Stimulated activated CD4-positive, alpha-beta T cell treated with anti-CD3 and anti-CD28 coated beads, Interleukin-1b, Interleukin-23, amount 100 ng/mL, for 4 hours (primary cell): Measurements from ENCODE around the gene HTATSF1.

Experiments
- DNase-seq, 2 donors: peaks; one replicate each; pipeline ENCODE4 v3.0.0-alpha.2; 2020; ENCODE audit warnings: low read depth in 2 of 2

Gene HTATSF1, protein sequence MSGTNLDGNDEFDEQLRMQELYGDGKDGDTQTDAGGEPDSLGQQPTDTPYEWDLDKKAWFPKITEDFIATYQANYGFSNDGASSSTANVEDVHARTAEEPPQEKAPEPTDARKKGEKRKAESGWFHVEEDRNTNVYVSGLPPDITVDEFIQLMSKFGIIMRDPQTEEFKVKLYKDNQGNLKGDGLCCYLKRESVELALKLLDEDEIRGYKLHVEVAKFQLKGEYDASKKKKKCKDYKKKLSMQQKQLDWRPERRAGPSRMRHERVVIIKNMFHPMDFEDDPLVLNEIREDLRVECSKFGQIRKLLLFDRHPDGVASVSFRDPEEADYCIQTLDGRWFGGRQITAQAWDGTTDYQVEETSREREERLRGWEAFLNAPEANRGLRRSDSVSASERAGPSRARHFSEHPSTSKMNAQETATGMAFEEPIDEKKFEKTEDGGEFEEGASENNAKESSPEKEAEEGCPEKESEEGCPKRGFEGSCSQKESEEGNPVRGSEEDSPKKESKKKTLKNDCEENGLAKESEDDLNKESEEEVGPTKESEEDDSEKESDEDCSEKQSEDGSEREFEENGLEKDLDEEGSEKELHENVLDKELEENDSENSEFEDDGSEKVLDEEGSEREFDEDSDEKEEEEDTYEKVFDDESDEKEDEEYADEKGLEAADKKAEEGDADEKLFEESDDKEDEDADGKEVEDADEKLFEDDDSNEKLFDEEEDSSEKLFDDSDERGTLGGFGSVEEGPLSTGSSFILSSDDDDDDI

DNA sequence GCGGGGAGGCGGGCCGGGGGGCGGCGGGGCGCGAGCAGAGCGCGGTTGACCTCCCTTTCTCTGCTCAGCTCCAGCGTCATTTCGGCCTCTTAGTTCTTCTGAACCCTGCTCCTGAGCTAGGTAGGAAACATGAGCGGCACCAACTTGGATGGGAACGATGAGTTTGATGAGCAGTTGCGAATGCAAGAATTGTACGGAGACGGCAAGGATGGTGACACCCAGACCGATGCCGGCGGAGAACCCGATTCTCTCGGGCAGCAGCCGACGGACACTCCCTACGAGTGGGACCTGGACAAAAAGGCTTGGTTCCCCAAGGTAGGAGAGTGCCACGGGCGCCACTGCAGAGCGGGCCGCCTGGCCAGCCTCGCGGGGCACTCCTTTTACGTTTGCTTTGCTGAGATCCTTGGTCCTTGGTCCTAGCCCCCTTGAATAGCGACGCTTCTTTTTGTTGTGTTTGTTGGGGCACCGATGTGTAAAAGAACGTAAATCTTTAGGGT, at the start of gene HTATSF1:
Gene HTATSF1 (plus strand): TSS at position 37 of the 497 bp plus-strand sequence. CDS start 93 bp downstream, at position 130.
- no peak for DNase-seq

DNA sequence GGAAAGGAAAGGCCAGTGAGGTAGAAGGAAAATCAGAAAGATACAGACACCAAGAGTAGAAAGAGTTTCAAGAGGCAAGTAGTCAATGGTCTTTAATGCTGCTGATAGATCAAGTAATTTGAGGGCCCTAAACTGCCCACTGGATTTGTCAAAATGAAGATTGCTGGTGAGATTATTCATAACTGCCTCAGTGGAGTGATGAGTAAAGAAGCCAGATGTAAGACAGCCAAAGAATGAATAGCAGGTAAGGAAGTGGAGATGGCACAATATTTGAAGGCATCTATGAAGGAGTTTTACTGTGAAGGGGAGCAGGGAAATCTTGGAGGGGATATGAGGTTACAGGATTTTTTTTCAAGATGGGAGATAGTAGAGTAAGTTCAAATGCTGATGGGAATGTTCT, 49.4 kb upstream of the HTATSF1 start:
- no peak for DNase-seq

DNA sequence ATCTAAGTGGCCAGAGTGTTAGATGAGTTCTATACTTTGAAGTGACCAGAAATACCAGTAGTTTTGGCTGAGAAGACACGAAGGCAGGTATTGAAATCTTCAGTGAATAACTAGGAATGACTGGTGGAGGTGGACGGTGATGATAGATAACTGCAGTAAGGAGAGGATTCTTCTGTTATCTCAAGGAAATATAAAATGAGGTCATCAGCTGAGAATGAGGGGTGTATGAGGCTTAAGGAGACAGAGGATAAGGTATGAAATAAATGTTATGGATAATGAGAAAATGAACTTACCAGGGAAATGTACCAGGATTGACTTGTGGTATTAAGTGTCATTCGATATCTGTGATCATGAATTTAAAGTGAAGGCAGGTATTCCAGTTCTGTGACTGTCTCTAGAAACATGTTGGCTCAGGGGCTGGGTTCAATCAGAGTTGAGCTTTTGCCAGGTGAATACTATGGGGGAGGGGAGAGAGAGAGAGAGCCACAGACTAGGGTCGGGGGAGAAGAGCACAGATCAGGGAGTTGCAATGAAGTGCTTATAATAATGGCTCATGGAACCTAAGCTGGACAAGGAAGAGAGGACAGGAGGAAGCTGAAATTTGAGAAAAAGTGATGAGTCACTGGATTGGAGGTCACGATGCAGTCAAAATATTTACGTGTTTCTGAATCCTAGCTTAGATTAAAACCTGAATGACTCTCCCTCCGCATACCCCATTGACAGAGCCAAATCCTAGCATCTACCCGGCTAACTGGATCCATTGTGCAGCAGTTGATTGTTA, 47.2 kb upstream of the HTATSF1 start:
- no peak for DNase-seq

DNA sequence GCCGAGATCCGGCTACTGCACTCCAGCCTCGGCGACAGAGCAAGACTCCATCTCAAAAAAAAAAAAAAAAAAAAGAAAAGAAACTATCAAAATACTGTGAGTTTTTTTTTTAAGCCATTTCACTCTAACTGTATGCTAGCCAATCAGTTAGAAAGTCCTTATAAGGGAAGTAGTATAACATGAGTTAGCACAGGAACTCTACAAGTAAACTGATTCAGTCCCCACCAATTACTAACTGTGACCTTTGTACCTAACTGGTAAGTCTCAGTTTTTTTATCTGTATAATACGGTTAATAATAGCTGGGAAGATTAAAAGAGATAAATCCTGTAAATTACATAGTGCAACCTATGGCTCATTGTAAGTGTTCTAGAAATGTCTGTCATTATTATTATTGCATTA, 44.8 kb upstream of the HTATSF1 start:
- DNase-seq: no peak

DNA sequence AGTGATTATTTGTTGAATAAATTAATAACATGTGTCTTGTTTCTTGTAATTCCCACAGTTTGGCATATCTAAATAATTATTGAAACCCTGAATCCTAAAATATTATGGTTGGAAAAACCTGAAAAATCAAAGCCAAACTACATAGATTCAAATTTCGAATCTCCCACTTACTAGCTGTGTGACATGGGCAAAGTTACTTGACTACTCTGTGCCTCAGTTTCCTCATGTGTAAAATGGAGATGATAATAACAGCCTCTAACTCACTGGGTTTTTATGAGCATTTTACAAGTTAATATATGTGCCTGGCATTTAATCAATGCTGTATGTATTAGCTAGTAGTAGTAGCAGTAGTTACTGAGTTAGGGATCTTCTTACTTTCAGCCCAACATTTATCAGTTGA, 44.3 kb upstream of the HTATSF1 start:
- DNase-seq: no peak

DNA sequence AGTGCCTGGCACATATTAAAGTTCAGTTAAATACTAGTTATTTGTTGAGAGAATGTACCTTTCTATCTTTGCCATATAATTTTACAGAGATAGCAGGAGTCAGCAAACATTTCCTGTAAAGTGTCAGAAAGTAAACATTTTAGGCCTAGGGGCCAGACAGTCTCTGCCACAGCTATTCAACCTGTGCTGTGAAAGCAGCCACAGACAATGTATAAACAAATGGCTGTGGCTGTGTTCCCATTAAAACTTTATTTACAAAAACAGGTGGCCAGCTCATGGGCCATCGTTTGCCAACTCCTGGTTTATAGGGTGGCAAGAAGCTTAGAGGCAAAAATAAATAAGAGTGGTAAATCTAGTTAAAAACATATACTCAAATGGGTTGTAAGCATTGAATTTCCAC, 43.6 kb upstream of the HTATSF1 start:
- no peak for DNase-seq

DNA sequence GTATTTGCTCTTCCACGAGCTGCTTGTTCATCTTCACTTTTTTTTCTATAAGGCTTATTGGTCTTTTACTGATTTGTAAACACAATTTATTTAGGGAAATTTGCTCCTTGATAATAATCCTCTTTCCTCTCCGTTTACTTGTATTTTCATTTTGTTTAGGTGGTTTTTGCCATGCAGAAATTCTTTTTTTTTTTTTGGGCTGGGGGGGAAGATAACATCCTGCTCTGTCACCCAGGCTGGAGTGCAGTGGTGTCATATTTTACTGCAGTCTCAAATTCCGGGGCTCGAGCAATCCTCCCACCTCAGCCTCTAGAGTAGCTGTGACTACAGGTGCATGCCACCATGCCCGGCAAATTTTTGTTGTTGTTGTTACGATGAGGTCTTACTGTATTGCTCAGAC, 41.3 kb upstream of the HTATSF1 start:
- DNase-seq: no peak

DNA sequence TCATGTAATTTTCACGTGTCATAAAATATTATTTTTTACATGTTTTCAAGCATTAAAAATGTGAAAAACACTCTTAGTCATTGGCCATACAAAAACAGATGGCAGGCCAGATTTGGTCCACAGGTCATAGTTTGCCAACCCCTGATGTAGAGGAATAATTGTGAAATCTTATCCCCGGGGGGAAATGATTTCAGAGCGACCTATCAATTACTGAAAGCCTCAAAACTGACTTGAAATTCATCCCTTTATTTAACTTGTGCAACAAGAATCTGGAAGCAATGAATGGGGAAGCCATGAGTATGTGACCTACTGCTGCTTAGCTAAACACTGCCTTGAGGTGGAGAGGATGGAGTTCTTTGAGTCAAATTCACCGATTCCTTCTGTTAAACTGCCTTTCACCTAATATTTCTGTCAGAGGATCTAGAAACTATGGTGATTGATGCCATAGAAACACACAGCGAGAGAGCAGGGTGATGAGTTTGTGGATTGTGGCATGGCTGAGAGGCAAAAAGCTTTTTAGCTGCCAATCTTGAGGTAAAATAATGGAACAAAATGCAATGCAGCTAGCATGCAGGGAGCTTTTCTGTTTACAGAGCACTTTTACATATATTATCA, 40.0 kb upstream of the HTATSF1 start:
- DNase-seq: no peak

DNA sequence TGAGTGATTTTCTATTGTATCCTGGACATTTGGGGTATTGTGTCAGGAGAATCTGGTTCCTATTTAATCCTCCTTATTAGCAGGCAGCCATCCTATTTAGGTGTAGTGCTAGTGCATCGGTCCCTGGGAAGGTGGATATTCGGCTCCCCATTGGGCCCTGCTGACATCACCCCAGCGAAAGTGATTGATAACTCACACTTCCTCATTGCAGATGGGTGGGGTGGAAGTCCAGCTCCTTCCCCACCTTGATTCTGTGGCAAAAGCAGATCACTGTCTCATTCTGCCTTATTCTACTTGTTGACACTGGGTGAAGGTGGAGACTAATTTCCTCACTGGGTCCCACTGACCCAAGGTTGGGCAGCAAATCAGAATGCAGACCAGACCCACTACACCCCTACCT, 32.8 kb upstream of the HTATSF1 start:
- DNase-seq: no peak

DNA sequence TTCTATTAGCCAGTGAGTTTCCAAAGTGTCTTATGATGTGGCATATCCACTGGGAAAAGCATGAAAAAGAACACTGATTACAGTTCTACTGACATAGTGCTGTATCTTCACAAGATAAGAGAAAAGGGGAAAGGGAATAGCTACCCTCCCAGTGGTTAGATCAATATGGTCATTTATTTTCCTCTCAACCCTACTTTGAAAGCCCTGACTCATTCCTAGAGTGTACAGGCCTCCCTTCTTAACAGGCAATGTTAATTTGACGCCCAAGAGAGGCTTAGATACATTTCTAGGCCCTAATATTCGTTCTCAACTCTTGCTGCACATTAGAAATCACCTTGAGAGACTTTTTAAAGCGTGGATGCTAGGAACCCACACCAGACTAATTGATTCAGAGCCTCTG, 30.1 kb upstream of the HTATSF1 start:
- no peak for DNase-seq

DNA sequence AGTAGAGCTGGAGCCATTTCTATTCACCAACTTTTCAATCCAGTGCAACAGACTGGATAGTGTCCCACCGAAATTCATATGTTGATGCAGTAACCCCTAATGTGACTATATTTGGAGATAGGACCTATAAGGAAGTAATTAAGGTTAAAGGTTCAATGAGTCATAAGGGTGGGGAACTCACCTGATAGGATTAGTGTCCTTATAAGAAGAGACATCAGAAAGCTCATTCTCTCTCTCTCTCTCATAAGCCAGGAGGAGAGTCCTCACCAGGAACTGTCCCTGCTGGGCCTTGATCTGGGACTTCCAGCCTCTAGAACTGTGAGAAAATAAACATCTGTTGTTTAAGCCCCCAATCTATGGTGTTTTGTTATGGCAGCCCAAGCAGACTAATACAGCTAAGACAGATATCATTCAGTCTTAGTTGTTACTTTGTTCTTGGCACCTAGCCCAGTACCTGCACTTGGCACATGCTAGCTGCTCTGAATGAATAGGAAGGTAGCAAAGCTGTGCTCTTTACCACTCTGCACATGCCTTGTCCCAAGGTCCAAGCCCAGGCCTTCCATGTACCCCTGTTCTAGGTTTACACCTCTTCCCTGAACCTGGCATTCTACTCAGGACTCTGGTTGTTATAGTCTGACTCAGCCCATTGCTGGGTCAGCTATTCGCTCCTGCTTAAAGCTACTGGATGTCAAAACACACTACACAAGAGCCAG, 28.8 kb upstream of the HTATSF1 start:
- no peak for DNase-seq

DNA sequence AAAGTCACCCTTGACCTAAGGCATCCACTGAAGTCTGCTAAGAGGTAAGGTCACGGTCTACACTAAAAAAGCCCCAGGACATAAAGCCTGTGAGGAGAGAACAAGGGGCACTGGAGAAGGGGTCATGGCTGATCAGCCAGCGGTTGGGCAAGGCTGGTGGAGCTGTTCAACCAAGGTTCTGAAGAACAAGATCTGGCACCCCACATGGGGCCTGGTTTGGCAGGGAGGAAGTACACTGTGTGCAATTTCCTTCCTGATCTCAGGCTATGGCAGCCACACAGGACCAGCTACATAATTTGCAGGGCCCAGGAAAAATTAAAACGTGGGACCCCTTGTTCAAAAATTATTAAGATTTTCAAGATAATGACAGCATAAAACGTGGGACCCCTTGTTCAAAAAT, 23.7 kb upstream of the HTATSF1 start:
- no peak for DNase-seq

DNA sequence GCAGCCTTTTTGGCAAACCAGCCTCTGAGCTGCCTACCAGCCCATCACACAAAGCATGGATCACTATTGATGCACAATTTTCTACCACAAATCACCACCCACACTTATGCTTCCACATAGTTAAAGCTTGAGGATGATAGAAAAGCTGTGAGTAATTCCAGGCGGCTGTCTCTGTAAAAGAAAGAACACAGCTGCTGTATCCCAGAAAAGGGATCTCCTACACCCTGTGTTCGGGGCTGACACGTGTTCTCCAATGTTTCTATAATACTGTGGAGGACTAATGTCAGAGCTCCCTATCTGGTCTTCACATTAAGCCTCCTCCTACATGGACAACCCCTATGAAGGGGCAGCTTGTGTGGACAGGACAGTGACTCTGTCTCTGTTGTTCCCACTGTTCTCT, 22.2 kb upstream of the HTATSF1 start:
- no peak for DNase-seq

DNA sequence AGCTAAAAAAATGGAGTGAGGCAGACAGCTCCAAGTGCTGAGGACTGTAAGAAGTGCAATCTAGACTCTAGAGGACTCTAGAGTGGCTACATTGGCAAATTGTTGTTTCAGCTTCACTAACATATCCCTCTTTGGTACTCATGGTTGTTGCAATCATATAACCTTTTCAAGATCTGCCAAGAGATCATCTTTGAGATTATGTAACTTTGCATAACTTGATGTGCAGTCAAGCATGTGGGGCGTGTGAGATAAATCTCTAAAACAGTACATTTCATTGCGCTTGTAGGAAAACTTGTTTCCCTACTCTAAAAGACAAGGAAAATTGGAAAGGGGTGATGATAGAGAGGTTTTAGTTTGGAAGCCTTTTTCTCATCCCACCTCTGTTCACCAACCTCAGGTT, 20.9 kb upstream of the HTATSF1 start:
- DNase-seq: no peak

DNA sequence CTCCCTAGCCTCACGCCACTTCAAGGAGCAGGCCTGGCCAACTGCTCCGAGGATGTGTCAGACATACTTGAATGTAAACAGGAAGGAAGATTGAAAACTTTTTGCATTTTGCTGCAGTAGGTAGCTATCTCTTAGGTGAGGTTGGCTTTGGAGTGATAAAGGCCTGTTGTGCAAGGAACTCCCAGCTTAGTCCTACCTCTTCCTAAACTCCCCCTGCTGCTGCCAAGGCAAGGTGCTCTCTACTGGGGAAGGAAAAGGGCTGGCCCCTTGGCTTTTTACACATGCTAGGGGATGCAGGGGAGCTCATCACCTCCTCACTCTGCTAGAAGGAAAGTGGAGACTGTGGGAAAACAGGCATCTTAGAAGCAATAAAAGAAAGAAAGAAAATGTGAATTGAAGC, 20.4 kb upstream of the HTATSF1 start:
- DNase-seq: no peak

DNA sequence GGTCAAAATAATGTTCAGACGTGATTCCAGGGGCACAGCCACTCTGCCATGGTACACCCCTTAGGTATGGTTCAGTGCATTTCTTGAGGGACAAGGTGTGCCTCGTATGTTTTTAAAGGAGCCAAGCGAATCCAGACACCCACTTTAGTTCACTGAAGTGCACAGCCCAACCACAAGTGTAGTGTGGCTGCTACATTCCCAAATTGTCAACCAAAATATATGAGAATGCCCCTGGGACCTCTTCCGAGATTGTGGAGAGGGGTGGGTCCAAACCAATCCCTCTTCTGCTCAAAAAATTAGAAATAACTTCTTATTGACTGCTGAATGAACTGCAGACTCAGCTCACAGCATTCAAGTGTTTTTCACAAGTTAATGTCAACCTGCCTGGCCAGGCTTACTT, 17.0 kb upstream of the HTATSF1 start:
- no peak for DNase-seq

DNA sequence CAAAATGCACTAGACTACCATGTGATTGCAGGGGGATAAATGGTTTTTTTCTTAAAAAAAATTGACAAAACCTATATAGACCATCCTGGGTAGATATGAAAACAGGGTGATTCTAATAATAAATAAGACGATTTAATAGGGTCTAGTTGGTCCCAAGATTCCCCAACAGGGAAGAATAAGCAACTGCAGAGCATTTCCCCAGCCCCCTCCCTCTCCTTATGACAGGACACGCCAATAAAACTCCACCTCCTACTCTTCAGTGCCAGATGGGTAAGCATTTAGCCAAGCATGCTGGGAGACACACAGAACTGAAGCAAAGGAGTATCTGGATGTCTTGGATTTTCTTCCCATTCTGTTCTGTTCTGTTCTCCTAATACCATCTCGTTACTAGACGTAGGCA, 9.7 kb upstream of the HTATSF1 start, which contains the start of gene BRS3:
Gene BRS3 (plus strand): TSS at position 301 of the 400 bp plus-strand sequence. CDS start 168 bp downstream, outside the sequence.
- no peak for DNase-seq

DNA sequence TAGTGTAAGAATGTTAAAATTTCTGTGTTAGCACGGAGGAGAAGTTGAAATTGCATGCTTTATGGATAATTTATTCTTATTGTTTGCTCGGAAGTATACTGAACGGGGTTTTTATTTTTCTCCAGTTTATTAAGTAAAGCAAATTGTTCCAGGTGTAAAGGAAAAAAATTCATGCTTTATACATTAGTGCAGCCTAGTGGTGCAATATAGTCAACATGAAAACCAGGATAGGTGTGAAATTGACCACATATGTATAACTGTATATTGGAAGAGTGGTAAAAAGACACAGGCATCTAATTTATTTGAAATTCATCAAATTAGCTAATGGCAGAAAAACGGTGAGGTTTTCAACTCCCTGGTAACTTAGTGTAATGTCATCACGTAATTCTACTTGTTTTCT, 8.7 kb upstream of the HTATSF1 start:
- DNase-seq: no peak

DNA sequence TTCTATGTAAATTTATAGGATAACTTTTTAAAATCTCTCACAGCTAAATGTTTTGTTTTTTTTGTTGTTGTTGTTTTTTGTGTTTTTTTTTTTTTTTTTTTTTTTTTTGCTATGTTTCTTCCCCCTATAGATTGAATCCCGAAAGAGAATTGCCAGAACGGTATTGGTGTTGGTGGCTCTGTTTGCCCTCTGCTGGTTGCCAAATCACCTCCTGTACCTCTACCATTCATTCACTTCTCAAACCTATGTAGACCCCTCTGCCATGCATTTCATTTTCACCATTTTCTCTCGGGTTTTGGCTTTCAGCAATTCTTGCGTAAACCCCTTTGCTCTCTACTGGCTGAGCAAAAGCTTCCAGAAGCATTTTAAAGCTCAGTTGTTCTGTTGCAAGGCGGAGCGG, 5.6 kb upstream of the HTATSF1 start:
- DNase-seq: no peak

DNA sequence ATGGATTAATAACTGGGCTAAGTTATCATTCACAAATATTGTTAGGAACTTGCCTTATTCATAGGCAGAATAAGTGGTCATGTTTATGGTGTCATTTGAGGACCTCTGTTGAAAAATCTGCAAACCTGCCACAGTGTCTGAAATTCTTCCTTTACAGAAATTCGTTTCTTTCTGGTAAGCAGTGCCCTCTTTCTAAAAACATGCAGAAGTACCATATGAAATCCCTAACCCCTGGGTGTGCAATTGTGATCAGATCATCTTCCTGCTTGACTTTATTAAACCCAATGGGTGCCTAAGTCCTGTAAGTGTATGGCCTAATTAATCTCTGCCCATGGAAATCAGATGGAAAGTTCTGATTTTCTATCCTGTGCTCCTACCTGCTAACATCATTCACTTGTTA, 4.4 kb upstream of the HTATSF1 start:
- DNase-seq: no peak

DNA sequence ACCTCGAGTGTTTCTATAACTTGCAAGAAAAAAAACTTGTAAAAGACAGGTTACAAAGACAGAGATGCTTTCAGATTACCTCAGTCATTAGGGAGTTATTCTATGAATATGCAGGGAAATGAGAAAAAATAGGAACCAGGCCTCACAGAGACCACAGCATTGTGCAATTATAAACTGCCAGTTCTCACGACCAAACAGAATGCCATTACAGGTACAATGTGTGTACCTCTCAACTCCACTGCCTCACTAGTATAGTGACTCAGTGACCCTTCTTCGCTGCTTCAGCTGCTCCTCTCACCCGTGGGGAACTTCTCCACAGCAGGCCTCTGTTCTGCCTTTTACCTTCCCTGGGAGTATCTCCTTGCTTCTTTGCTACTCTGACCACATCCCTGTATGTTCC, 2.3 kb upstream of the HTATSF1 start:
- DNase-seq: no peak
